ENCODE measurements around the gene FAM89A.

DNA sequence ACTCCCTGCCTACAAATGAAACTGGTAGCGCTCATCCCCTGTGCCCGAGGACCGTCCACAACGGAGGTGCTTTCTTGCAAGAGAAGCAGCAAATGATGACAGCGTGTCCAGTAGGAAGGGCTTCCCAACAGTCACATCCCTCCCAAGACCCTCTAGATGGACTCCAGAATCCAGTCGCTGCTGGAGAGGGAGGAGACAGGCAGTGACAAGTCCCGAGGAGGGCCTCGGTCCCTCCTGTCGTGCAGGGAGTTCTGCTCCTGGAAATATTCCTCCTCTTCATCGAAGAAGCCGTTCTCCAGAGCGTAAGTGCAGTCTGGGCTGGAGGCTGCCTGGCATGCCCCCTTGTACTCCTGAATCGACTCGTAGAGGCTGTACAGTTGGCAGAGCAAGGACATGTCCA lies 20.3 kb downstream of the FAM89A start:
- TF ChIP-seq, protein P1, sequence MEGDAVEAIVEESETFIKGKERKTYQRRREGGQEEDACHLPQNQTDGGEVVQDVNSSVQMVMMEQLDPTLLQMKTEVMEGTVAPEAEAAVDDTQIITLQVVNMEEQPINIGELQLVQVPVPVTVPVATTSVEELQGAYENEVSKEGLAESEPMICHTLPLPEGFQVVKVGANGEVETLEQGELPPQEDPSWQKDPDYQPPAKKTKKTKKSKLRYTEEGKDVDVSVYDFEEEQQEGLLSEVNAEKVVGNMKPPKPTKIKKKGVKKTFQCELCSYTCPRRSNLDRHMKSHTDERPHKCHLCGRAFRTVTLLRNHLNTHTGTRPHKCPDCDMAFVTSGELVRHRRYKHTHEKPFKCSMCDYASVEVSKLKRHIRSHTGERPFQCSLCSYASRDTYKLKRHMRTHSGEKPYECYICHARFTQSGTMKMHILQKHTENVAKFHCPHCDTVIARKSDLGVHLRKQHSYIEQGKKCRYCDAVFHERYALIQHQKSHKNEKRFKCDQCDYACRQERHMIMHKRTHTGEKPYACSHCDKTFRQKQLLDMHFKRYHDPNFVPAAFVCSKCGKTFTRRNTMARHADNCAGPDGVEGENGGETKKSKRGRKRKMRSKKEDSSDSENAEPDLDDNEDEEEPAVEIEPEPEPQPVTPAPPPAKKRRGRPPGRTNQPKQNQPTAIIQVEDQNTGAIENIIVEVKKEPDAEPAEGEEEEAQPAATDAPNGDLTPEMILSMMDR (IDR thresholded peaks at IDR 0.05), result no peak
- TF ChIP-seq POLR2A (IDR thresholded peaks at IDR 0.05), result no peak
